Endothelial cell of umbilical vein (primary cell): ENCODE results near the gene ARHGEF37. TPM values are rescaled to one million over a fixed set of nuclear protein-coding genes. Genes with fewer than 3 reads are reported as not detected.

Experiments
- BruUV-seq: library from RNA; stranded (reverse); fragments of 400-500 nt; replicated peaks from 2 replicates; lab custom pipeline; 2021; lab: Mats Ljungman, UMichigan
- CTCF ChIA-PET: fragments of 300-600, 350-600 bp; sonication (Branson Sonifier 250); formaldehyde crosslinking; loops from one replicate; lab custom pipeline; 2021; ENCODE audit warnings: antibody characterized with exemption, inconsistent platforms; lab: Charles Lee
- POLR2A ChIA-PET: fragments of 300-600, 350-600 bp; sonication (Branson Sonifier 250); formaldehyde crosslinking; loops from one replicate; lab custom pipeline; 2021; ENCODE audit warnings: antibody characterized with exemption, inconsistent platforms; lab: Charles Lee
- DNase-seq: peaks from one replicate; pipeline ENCODE4 v3.0.0-alpha.2; 2011; ENCODE audit warnings: low read depth, low spot score
- FAIRE-seq: peaks from 2 replicates; lab custom pipeline; 2011; peaks lifted over from hg19 to GRCh38; lab: Jason Lieb, UNC
- H2AFZ ChIP-seq: 2 replicates; pipeline ENCODE4 v1.6.0; 2012; ENCODE audit warnings: low read depth, low read length, control low read depth, inconsistent platforms
- H3K27ac ChIP-seq: 2 replicates; pipeline ENCODE4 v1.5.1; 2011; ENCODE audit warnings: low read depth, mild to moderate bottlenecking, control low read depth, low read length, moderate library complexity; ENCODE audit not compliant: insufficient read depth
- H3K27me3 ChIP-seq, 2 experiments: 2 replicates each; pipeline versions ENCODE4 v1.6.0 to v1.6.1; 2011; ENCODE audit warnings: low read length in 2 of 2, mixed read lengths in 1 of 2; ENCODE audit not compliant: control insufficient read depth in 2 of 2, insufficient read depth in 2 of 2
- H3K36me3 ChIP-seq, 2 experiments: 2 replicates in 1 of 2; 3 replicates in 1 of 2; pipeline ENCODE4 v1.5.1; 2011; ENCODE audit warnings: low read length in 2 of 2, mild to moderate bottlenecking in 1 of 2, moderate library complexity in 1 of 2; ENCODE audit not compliant: control insufficient read depth in 2 of 2, insufficient read depth in 2 of 2; ENCODE audit errors: extremely low read depth in 1 of 2
- H3K4me1 ChIP-seq: 3 replicates; pipeline ENCODE4 v1.5.1; 2011; ENCODE audit warnings: mild to moderate bottlenecking, low read length; ENCODE audit not compliant: control insufficient read depth, insufficient read depth; ENCODE audit errors: extremely low read depth
- H3K4me2 ChIP-seq: 2 replicates; pipeline ENCODE4 v1.6.1; 2011; ENCODE audit warnings: low read length, control low read depth, mixed read lengths; ENCODE audit not compliant: insufficient read depth
- H3K4me3 ChIP-seq, 3 experiments: fragments of 200-600 bp in 1 of 3; sonication (generic), shearing (Covaris generic) in 1 of 3; replicated peaks in 1 of 3; 2 replicates each; pipeline ENCODE4 v1.5.1; 2011 to 2016; ENCODE audit warnings: control low read depth in 3 of 3, low read length in 3 of 3, mild to moderate bottlenecking in 2 of 3, inconsistent platforms in 1 of 3, low read depth in 1 of 3, moderate library complexity in 1 of 3; ENCODE audit not compliant: insufficient read depth in 1 of 3
- H3K79me2 ChIP-seq: 2 replicates; pipeline ENCODE4 v1.6.0; 2012; ENCODE audit warnings: low read length, inconsistent platforms; ENCODE audit not compliant: control insufficient read depth, insufficient read depth
- H3K9ac ChIP-seq: replicated peaks from 2 replicates; pipeline ENCODE3; 2011; ENCODE audit warnings: low read length, control low read depth; ENCODE audit not compliant: insufficient read depth; ENCODE audit errors: extremely low read depth
- H3K9me1 ChIP-seq: replicated peaks from 3 replicates; pipeline ENCODE4 v1.6.0; 2011; ENCODE audit warnings: mild to moderate bottlenecking, low read length; ENCODE audit not compliant: control insufficient read depth, insufficient read depth; ENCODE audit errors: extremely low read depth
- H3K9me3 ChIP-seq: replicated peaks from 2 replicates; pipeline ENCODE4 v1.5.1; 2012; ENCODE audit warnings: low read length, inconsistent platforms; ENCODE audit not compliant: control insufficient read depth, insufficient read depth
- H4K20me1 ChIP-seq: replicated peaks from 2 replicates; pipeline ENCODE3; 2011; ENCODE audit warnings: mild to moderate bottlenecking, low read length; ENCODE audit not compliant: control insufficient read depth, insufficient read depth; ENCODE audit errors: extremely low read depth
- EZH2 ChIP-seq: IDR thresholded peaks from 2 replicates; pipeline ENCODE4 v1.6.1; 2012; ENCODE audit warnings: borderline replicate concordance, low read depth, mild to moderate bottlenecking, moderate library complexity, low read length, inconsistent platforms; ENCODE audit not compliant: severe bottlenecking
- GATA2 ChIP-seq: IDR thresholded peaks from 2 replicates; pipeline ENCODE4 v1.7.0; 2011; ENCODE audit warnings: low read depth, mild to moderate bottlenecking, moderate library complexity, mixed read lengths, low read length; ENCODE audit not compliant: insufficient read length, insufficient read depth
- MYC ChIP-seq: IDR thresholded peaks from one replicate; pipeline ENCODE4 v1.6.1; 2011; ENCODE audit warnings: mild to moderate bottlenecking, low read depth, low read length
- POLR2A ChIP-seq: IDR thresholded peaks from 2 replicates; pipeline ENCODE4 v1.6.1; 2012; ENCODE audit warnings: low read depth, mild to moderate bottlenecking, control low read depth, low read length
- POLR2AphosphoS5 ChIP-seq: IDR thresholded peaks from 2 replicates; pipeline ENCODE4 v1.6.1; 2012; ENCODE audit warnings: low read depth, mild to moderate bottlenecking, control low read depth, low read length, moderate library complexity; ENCODE audit not compliant: insufficient read depth
- dilution Hi-C: fragments of 300-500 bp; cut with MboI; formaldehyde crosslinking; loops from one replicate; pipeline ENCODE4 v1.15.0; 2019; ENCODE audit warnings: low sequenced_read_pairs; ENCODE audit not compliant: extremely low pct_ligation_motif_present
- intact Hi-C: fragments of 100-400 bp; cut with micrococcal nuclease; formaldehyde crosslinking; loops from one replicate; pipeline ENCODE4 v1.10.0; 2022
- polyA plus RNA-seq, 4 experiments: library from polyadenylated mRNA; depleted of rRNA in 3 of 4; stranded (reverse) in 3 of 4; unstranded in 1 of 4; fragments of >200 nt; gene quantifications; 2 replicates each; pipeline versions ENCODE4 v1.2.1 to v1.2.3, GENCODE V29; 2011 to 2012; ENCODE audit warnings: missing spikeins in 1 of 4
- total RNA-seq: library from RNA; stranded (reverse); gene quantifications from 2 replicates; pipeline ENCODE4 v1.2.3, GENCODE V29; 2021
- TF ChIP-seq, protein P1 (sequence below), 2 donors: IDR thresholded peaks; 1 replicate in 1 of 2; 2 replicates in 1 of 2; pipeline ENCODE4 v1.5.1; 2011; ENCODE audit warnings: low read length in 2 of 2, mild to moderate bottlenecking in 2 of 2, moderate library complexity in 2 of 2, control low read depth in 1 of 2, inconsistent platforms in 1 of 2, low read depth in 1 of 2; ENCODE audit not compliant: insufficient read depth in 1 of 2; ENCODE audit errors: extremely low read depth in 1 of 2

ARHGEF37 gene
- total and polyA plus RNA-seq, 2 donors (not counting 3 experiments of a cell fraction or from before 2014, with no cell fraction given): 4.9 to 7.0 TPM

DNA sequence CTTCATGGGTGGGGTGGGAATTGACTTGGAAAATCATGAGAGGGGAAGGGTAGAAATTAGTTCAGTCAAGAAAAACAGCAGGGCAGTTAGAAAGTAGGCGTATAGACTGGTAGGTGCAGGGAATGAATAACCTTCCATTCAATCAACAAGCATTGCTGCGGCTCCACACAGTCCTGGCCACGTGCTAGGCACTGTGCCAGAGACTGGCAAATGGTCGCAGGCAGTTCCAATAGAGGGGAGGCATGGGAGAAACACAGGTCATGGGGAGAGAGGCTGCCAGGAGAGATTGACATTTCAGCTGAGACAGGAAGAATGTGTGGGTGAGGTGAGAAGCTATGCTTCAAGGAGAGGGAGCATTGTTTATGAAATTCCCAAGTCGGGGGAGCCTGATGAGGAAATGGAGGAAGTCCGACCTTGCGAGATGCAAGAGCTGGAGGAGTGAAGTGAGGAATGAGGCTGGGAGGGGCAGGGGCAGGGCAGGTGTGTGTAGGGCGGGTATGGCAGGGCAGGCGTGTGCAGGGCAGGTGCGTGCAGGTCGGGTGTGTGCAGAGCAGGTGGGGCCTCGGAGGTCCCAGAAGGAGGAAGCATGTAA lies 94.4 kb downstream of the ARHGEF37 start:
- H3K9me3 ChIP-seq: no peaks in the 10 kb centered on the region
- no peaks in the 10 kb centered on the region for H3K79me2 ChIP-seq
- peak; percentile 47 for DNase-seq
- no TSS peak for BruUV-seq
- H2AFZ ChIP-seq: no peak overlapping the region
- dilution Hi-C loops (no loop called here), intact Hi-C loops (no loop called here)
- no peak overlapping the region for H3K9ac ChIP-seq
- H3K4me1 ChIP-seq: no peaks in the 10 kb centered on the region
- H3K36me3 ChIP-seq: no peaks in the 10 kb centered on the region
- TF ChIP-seq GATA2: no peak
- TF ChIP-seq, protein P1, sequence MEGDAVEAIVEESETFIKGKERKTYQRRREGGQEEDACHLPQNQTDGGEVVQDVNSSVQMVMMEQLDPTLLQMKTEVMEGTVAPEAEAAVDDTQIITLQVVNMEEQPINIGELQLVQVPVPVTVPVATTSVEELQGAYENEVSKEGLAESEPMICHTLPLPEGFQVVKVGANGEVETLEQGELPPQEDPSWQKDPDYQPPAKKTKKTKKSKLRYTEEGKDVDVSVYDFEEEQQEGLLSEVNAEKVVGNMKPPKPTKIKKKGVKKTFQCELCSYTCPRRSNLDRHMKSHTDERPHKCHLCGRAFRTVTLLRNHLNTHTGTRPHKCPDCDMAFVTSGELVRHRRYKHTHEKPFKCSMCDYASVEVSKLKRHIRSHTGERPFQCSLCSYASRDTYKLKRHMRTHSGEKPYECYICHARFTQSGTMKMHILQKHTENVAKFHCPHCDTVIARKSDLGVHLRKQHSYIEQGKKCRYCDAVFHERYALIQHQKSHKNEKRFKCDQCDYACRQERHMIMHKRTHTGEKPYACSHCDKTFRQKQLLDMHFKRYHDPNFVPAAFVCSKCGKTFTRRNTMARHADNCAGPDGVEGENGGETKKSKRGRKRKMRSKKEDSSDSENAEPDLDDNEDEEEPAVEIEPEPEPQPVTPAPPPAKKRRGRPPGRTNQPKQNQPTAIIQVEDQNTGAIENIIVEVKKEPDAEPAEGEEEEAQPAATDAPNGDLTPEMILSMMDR (IDR thresholded peaks at IDR 0.05; ENCODE audit: extremely low read depth in 1 of 2, insufficient read depth in 1 of 2, low read depth in 1 of 2, low read length in 2 of 2): no peak
- no peak overlapping the region for H3K4me3 ChIP-seq
- no peak overlapping the region for H3K4me2 ChIP-seq
- H4K20me1 ChIP-seq: no peaks in the 10 kb centered on the region
- ChIA-PET CTCF (interaction anchor here (1.0 to 5.6 kb wide), 2 partner anchors 8 to 19 kb away, joined by 4 to 38 read pairs; no protein-coding TSS in a partner anchor), POLR2A (no interaction called here)
- FAIRE-seq: no peak
- H3K27me3 ChIP-seq: peaks cover 11 to 23% of the 10 kb centered on the region in 2 experiments
- no peak overlapping the region for H3K27ac ChIP-seq
- no peaks in the 10 kb centered on the region for H3K9me1 ChIP-seq

- CTCF ChIA-PET: interaction anchor here (5.6 kb wide), 1 partner anchor 10 kb away, joined by 38 read pairs; no protein-coding TSS in a partner anchor
These were observed 96.4 kb downstream of the ARHGEF37 start for GRCh38 chr5:149677731-149678130.

More at GRCh38 chr5:149677731-149678130, 96.4 kb downstream of the ARHGEF37 start:
- H3K27ac ChIP-seq: no peak overlapping the region
- no TSS peak for BruUV-seq
- H3K4me3 ChIP-seq: no peak overlapping the region
- no peak for TF ChIP-seq POLR2AphosphoS5
- TF ChIP-seq GATA2: no peak
- TF ChIP-seq EZH2: no peak
- no peak for TF ChIP-seq POLR2A
- TF ChIP-seq MYC: no peak
- no peaks in the 10 kb centered on the region for H3K9me1 ChIP-seq
- intact Hi-C loops: no loop called here
- H2AFZ ChIP-seq: no peak overlapping the region
- no peaks in the 10 kb centered on the region for H4K20me1 ChIP-seq
- POLR2A ChIA-PET: no interaction called here
- dilution Hi-C loops: no loop called here
- DNase-seq (no peak), FAIRE-seq (no peak)
- no peaks in the 10 kb centered on the region for H3K4me1 ChIP-seq
- no peaks in the 10 kb centered on the region for H3K79me2 ChIP-seq
- no peaks in the 10 kb centered on the region for H3K9me3 ChIP-seq
- no peak overlapping the region for H3K4me2 ChIP-seq
- no peak overlapping the region for H3K9ac ChIP-seq
- H3K27me3 ChIP-seq: peaks cover 11 to 23% of the 10 kb centered on the region in 2 experiments
- no peaks in the 10 kb centered on the region for H3K36me3 ChIP-seq
